ENCODE results near the gene VWDE.

DNA sequence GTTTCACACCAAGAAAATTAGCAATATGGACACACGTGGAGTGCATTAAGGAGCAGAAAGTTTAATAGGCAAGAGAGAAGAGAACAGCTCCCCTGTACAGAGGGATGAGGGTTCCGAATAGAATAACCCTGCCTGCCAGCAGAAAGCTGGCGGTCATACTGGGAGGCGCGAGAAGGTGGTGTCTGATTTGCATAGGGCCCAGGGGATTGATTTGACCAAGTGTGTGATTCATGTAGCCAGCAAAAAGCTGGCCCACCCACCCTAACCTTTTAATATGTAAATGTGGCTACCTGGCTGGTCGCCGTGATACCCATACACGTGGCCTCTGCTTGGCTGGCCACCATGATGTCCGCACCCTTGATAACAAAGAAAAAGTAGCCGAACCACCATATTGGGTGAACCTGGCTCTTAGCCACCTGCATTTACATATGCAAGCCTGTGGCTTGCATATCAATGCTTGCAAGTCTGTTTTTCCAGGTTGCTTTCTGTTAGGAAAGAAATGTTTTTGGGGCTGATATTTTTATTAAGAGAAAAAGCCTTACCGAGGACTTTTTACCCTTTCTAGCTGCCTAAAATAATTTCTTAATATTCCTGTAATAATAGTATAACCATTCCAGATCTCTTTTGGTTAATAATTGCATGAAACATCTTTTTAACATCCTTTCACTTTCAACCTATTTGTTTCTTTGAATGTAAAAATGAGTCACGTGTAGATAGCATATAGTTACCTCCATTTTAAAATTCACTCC is 20.5 kb upstream of the VWDE start:
- TF ChIP-seq, protein P1, sequence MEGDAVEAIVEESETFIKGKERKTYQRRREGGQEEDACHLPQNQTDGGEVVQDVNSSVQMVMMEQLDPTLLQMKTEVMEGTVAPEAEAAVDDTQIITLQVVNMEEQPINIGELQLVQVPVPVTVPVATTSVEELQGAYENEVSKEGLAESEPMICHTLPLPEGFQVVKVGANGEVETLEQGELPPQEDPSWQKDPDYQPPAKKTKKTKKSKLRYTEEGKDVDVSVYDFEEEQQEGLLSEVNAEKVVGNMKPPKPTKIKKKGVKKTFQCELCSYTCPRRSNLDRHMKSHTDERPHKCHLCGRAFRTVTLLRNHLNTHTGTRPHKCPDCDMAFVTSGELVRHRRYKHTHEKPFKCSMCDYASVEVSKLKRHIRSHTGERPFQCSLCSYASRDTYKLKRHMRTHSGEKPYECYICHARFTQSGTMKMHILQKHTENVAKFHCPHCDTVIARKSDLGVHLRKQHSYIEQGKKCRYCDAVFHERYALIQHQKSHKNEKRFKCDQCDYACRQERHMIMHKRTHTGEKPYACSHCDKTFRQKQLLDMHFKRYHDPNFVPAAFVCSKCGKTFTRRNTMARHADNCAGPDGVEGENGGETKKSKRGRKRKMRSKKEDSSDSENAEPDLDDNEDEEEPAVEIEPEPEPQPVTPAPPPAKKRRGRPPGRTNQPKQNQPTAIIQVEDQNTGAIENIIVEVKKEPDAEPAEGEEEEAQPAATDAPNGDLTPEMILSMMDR (IDR thresholded peaks at IDR 0.05) = no peak
- TF ChIP-seq POLR2A (IDR thresholded peaks at IDR 0.05) = no peak
- no peak for TF ChIP-seq EP300 (IDR thresholded peaks at IDR 0.05)
- TF ChIP-seq POLR2AphosphoS5 (IDR thresholded peaks at IDR 0.05) = no peak

Data from gastroesophageal sphincter (tissue), 3 donors.